WERI-Rb-1 (cell line): ENCODE results near the gene CCDC102B.
A peak's percentile ranks its signal among the peaks of the same experiment; 100 is the strongest.

Source experiments
- DNase-seq: peaks from one replicate; pipeline ENCODE4 v3.0.0-alpha.2; 2020
- H3K27ac ChIP-seq: fragments of 250-450 bp; sonication (Bioruptor Pico); 2 replicates; pipeline ENCODE4 v1.5.1; 2020; ENCODE audit warnings: mild to moderate bottlenecking, moderate library complexity
- H3K27me3 ChIP-seq: fragments of 250-450 bp; sonication (Bioruptor Pico); 2 replicates; pipeline ENCODE4 v1.5.1; 2021; ENCODE audit warnings: mild to moderate bottlenecking, low read depth, moderate library complexity; ENCODE audit not compliant: insufficient read depth, severe bottlenecking
- H3K36me3 ChIP-seq: fragments of 250-450 bp; sonication (Bioruptor Pico); 2 replicates; pipeline ENCODE4 v1.5.1; 2020; ENCODE audit warnings: mild to moderate bottlenecking, moderate library complexity
- H3K4me3 ChIP-seq: 2 replicates; pipeline ENCODE4 v1.5.1; 2011; ENCODE audit warnings: low read depth, mild to moderate bottlenecking, control low read depth, low read length
- H3K9me3 ChIP-seq: fragments of 250-450 bp; sonication (Bioruptor Pico); 2 replicates; pipeline ENCODE4 v1.5.1; 2021; ENCODE audit warnings: mild to moderate bottlenecking, moderate library complexity; ENCODE audit not compliant: severe bottlenecking
- TF ChIP-seq, protein P1 (sequence below): IDR thresholded peaks from 2 replicates; pipeline ENCODE4 v1.5.1; 2011; ENCODE audit warnings: low read depth, mild to moderate bottlenecking, control low read depth, inconsistent platforms, low read length

CCDC102B gene

GRCh38 chr18:68803356-68803755 lies 5.5 kb downstream of the CCDC102B start:
- H3K27ac ChIP-seq = peak overlapping the region; percentile 64
- no peak overlapping the region for H3K4me3 ChIP-seq
- no peaks in the 10 kb centered on the region for H3K27me3 ChIP-seq
- H3K9me3 ChIP-seq = no peaks in the 10 kb centered on the region
- peak; percentile 70 for DNase-seq
- no peaks in the 10 kb centered on the region for H3K36me3 ChIP-seq
- TF ChIP-seq, protein P1, sequence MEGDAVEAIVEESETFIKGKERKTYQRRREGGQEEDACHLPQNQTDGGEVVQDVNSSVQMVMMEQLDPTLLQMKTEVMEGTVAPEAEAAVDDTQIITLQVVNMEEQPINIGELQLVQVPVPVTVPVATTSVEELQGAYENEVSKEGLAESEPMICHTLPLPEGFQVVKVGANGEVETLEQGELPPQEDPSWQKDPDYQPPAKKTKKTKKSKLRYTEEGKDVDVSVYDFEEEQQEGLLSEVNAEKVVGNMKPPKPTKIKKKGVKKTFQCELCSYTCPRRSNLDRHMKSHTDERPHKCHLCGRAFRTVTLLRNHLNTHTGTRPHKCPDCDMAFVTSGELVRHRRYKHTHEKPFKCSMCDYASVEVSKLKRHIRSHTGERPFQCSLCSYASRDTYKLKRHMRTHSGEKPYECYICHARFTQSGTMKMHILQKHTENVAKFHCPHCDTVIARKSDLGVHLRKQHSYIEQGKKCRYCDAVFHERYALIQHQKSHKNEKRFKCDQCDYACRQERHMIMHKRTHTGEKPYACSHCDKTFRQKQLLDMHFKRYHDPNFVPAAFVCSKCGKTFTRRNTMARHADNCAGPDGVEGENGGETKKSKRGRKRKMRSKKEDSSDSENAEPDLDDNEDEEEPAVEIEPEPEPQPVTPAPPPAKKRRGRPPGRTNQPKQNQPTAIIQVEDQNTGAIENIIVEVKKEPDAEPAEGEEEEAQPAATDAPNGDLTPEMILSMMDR = no peak

GRCh38 chr18:68817584-68817983 lies 19.7 kb downstream of the CCDC102B start:
- no peaks in the 10 kb centered on the region for H3K27me3 ChIP-seq
- H3K9me3 ChIP-seq = no peaks in the 10 kb centered on the region
- DNase-seq = no peak
- no peak overlapping the region for H3K4me3 ChIP-seq
- no peak overlapping the region for H3K27ac ChIP-seq
- TF ChIP-seq, protein P1 = no peak
- H3K36me3 ChIP-seq = no peaks in the 10 kb centered on the region

GRCh38 chr18:68818584-68818983 lies 20.7 kb downstream of the CCDC102B start:
- Histone ChIP-seq H3K27ac (no peak overlapping the region), H3K4me3 (no peak overlapping the region), H3K27me3 (no peaks in the 10 kb centered on the region), H3K9me3 (no peaks in the 10 kb centered on the region), H3K36me3 (no peaks in the 10 kb centered on the region)
- TF ChIP-seq, protein P1 = no peak
- DNase-seq = no peak

DNA sequence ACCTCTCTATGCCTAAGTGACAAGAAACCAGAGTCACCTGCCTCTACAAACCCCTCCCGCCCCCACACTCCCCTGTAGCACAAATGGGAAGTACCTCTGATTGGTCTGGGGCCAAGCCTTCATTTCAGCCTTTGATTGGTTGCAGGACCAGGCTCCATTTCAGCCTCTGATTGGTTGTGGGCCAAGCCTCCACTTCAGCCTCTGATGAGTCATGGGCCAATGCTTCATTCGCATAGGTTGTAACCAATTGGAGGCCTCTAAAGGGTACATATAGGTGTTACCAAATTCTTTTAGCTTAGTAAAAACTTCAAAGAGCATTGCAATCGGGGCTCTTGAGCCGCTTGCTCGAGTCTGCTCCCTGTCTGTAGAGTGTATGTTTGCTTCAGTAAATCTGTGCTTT lies 25.0 kb downstream of the CCDC102B start:
- Histone ChIP-seq H3K9me3 (no peaks in the 10 kb centered on the region), H3K27ac (no peak overlapping the region), H3K4me3 (no peak overlapping the region), H3K27me3 (no peaks in the 10 kb centered on the region), H3K36me3 (no peaks in the 10 kb centered on the region)
- TF ChIP-seq, protein P1 = no peak
- no peak for DNase-seq

- no peak for DNase-seq
- H3K4me3 ChIP-seq = no peak overlapping the region
- H3K27ac ChIP-seq = no peak overlapping the region
- TF ChIP-seq, protein P1 = no peak
- H3K27me3 ChIP-seq = no peaks in the 10 kb centered on the region
- no peaks in the 10 kb centered on the region for H3K36me3 ChIP-seq
- no peaks in the 10 kb centered on the region for H3K9me3 ChIP-seq
Observed at GRCh38 chr18:68826121-68826520, 28.2 kb downstream of the CCDC102B start.

GRCh38 chr18:68830256-68831045 lies 32.6 kb downstream of the CCDC102B start:
- H3K36me3 ChIP-seq = no peaks in the 10 kb centered on the region

More at GRCh38 chr18:68830256-68831045, 32.6 kb downstream of the CCDC102B start:
- Histone ChIP-seq H3K27ac (no peak overlapping the region), H3K9me3 (no peaks in the 10 kb centered on the region), H3K4me3 (no peak overlapping the region), H3K27me3 (no peaks in the 10 kb centered on the region)
- TF ChIP-seq, protein P1 = no peak
- DNase-seq = no peak
